Measurements from ENCODE around the gene DNAH14. TPM values are rescaled to one million over a fixed set of nuclear protein-coding genes. Genes with fewer than 3 reads are reported as not detected.

Gene DNAH14
- total and polyA plus RNA-seq, 2 of the 13 experiments (the other 11 are each of a cell fraction or from before 2014, with no cell fraction given) = 4.5 to 27.5 TPM

- TF ChIP-seq ZNF704 (CRISPR knock-in tag; IDR thresholded peaks at IDR 0.05; ENCODE audit: borderline replicate concordance) (0 out of 2 replicates have a peak, but pooled peaks have one; percentile 73), ZNF251 (CRISPR knock-in tag; IDR thresholded peaks at IDR 0.05) (no peak), SRY (CRISPR knock-in tag; IDR thresholded peaks at IDR 0.05) (0 out of 2 replicates have a peak, but pooled peaks have one; percentile 66), ZHX2 (IDR thresholded peaks at IDR 0.05; ENCODE audit: low read depth) (no peak), ZHX2 (CRISPR knock-in tag; IDR thresholded peaks at IDR 0.05; ENCODE audit: borderline replicate concordance) (no peak), ZNF407 (CRISPR knock-in tag; IDR thresholded peaks at IDR 0.05; ENCODE audit: not compliant biosample characterization) (peak; percentile 73), SATB2 (CRISPR knock-in tag; IDR thresholded peaks at IDR 0.05) (0 out of 2 replicates have a peak, but pooled peaks have one; percentile 46), ZNF235 (CRISPR knock-in tag; IDR thresholded peaks at IDR 0.05; ENCODE audit: borderline replicate concordance) (no peak), ZFP41 (CRISPR knock-in tag; IDR thresholded peaks at IDR 0.05; ENCODE audit: borderline replicate concordance) (no peak)
Measured at GRCh38 chr1:225426395-225427234, 497.1 kb downstream of the DNAH14 start (continued).
